BLaER1 (cell line): ENCODE measurements around the gene SPSB4.

Source experiments
- H3K27ac ChIP-seq: shearing (Covaris generic); formaldehyde crosslinking; 2 replicates; pipeline ENCODE4 v1.8.1; 2022
- H3K27me3 ChIP-seq: shearing (Covaris generic); formaldehyde crosslinking; 2 replicates; pipeline ENCODE4 v1.8.1; 2022
- H3K36me3 ChIP-seq: shearing (Covaris generic); formaldehyde crosslinking; 2 replicates; pipeline ENCODE4 v1.8.1; 2022
- H3K4me1 ChIP-seq: shearing (Covaris generic); formaldehyde crosslinking; 2 replicates; pipeline ENCODE4 v1.8.1; 2022
- H3K4me2 ChIP-seq: shearing (Covaris generic); formaldehyde crosslinking; 2 replicates; pipeline ENCODE4 v1.8.1; 2022
- H3K4me3 ChIP-seq: shearing (Covaris generic); formaldehyde crosslinking; 2 replicates; pipeline ENCODE4 v1.8.1; 2022
- H3K9ac ChIP-seq: shearing (Covaris generic); formaldehyde crosslinking; 2 replicates; pipeline ENCODE4 v1.8.1; 2022
- H3K9me3 ChIP-seq: shearing (Covaris generic); formaldehyde crosslinking; 2 replicates; pipeline ENCODE4 v1.8.1; 2022
- H4K20me1 ChIP-seq: shearing (Covaris generic); formaldehyde crosslinking; 2 replicates; pipeline ENCODE4 v1.8.1; 2022
- Cebpa-rat ChIP-seq: shearing (Covaris generic); IDR thresholded peaks from 2 replicates; pipeline ENCODE4 v1.8.1; 2022

Gene SPSB4

DNA sequence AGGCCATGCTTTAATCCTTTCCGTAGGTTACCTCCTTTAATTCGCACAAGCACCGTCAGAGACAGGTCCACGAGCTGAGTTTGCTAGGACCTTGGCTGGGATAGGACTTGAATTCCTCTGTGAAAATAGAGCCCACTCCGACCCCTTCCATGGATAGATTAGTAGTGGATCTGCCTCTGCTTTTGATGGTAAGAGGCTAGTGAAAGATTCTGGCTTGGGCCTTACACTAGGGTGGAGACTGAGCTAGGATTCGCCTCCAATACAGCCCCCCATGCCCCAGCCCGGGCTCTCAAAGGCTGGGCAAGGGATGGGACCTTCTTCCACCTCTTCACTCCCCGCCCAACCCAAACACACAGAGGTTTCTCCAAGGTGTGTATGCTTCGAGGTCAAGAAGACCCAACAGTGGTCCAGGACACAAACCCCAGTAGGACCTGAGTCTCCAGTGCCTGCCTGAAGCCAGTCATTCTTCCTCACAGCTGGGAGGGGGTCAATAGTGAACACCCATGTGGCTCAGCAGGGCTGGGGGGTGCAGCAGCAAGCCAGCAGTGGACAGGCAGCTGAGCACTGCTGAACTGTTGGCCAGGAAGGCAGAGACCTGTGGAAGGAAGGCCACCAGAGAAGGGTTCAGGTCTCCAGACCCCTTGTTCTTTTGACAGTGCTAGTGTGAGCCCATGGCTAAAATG lies 75.7 kb downstream of the SPSB4 start:
- no peaks in the 10 kb centered on the region for H3K4me1 ChIP-seq
- H3K4me2 ChIP-seq, result no peak overlapping the region
- H3K27ac ChIP-seq, result no peak overlapping the region
- H4K20me1 ChIP-seq, result no peaks in the 10 kb centered on the region
- no peak overlapping the region for H3K4me3 ChIP-seq
- no peaks in the 10 kb centered on the region for H3K27me3 ChIP-seq
- no peak overlapping the region for H3K9ac ChIP-seq
- TF ChIP-seq Cebpa-rat, result no peak
- no peaks in the 10 kb centered on the region for H3K36me3 ChIP-seq
- H3K9me3 ChIP-seq, result no peaks in the 10 kb centered on the region

DNA sequence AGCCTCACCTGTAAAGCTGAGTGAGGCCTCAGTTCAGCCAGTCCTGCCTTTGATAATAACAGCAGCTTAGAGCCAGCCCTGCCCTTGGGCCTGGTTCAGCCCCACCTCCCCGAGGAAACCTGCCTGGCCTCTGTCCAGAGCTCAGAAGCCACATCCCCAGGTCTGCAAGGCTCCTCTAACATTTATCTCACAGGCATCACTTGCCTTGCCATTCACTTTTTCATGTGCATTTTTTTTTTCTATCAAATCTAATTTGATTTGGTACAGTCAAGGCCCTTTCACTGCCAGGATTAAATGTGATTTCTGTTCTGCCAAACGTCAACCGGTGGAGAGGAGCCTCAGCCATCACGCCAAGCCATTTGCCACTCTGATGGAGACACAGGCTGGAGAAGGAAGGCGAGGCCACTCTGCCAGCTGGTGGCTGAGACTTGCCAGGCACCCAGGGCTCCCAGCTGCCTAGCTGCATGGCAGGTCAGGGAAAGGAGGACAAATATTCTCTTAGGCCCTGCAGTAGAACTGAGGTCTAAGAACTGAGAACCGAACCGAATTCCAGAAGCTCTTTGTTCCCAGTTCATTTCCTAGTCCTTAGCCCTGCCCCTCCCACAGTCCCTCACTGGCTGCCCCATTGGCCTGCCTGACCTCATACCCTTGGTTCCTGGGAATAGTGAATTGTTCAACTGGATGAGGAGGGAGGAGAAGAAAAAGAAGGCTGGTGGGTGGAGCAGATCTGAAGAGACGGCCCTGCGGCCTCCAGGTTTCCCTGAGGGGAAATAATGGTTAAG lies 76.4 kb downstream of the SPSB4 start:
- H3K27ac ChIP-seq, result no peak overlapping the region
- H3K4me3 ChIP-seq, result no peak overlapping the region
- H3K9me3 ChIP-seq, result no peaks in the 10 kb centered on the region
- no peaks in the 10 kb centered on the region for H4K20me1 ChIP-seq
- H3K9ac ChIP-seq, result no peak overlapping the region
- no peaks in the 10 kb centered on the region for H3K27me3 ChIP-seq
- no peaks in the 10 kb centered on the region for H3K36me3 ChIP-seq
- no peak for TF ChIP-seq Cebpa-rat
- H3K4me2 ChIP-seq, result no peak overlapping the region
- no peaks in the 10 kb centered on the region for H3K4me1 ChIP-seq

DNA sequence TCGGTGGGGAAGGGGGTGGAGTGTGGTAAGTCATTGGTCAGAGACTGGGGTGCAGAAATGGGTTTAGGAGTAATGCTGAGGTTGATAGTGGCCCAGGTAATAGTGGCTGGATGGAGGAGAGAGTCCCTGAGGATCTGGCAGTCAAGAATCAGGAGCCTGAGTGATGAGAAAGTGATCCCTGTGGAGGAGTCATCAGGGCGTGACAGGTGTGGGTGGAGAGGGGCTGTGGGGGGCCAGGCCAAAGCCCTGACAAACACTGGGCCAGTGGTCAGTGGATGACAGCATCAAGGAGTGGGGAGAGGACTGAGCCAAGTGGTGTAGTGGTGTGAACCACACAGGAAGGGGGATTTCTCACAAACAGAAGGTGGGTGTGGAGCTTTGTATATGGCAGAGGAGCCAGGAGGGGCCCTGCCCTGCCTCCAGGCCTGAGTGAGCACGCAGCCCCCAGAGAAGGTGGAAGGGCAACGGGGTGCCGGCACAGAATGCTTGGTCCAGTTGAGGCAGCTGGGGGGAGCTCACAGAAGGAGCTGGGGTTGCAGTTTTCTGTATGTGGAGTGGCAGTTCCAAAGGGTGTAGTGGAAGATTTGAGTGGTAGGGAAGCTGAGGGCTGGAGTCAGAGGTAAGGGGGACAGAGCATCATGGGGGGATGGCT lies 77.1 kb downstream of the SPSB4 start:
- H3K27me3 ChIP-seq, result no peaks in the 10 kb centered on the region
- TF ChIP-seq Cebpa-rat, result no peak
- no peak overlapping the region for H3K4me2 ChIP-seq

DNA sequence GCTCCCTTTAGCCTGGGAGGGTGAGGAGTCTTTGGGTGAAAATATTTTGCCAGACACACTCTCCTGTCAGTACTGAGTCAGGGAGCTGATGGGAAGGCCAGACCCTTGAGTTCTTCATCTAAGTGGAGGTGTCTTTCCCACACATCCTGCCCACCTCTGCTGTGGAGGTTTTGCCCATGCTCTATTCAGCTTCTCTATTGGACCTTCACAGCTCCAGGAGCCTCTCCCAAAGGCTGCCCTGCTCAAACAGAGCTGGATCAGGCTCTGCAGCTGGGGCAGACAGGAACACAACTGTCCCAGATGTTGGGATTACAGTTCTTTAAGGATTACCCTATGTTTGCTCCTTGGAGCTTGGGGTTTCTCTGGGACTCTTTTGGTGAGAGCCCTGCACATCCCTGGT lies 77.9 kb downstream of the SPSB4 start:
- no peaks in the 10 kb centered on the region for H3K9me3 ChIP-seq
- H4K20me1 ChIP-seq, result no peaks in the 10 kb centered on the region
- H3K36me3 ChIP-seq, result no peaks in the 10 kb centered on the region
- TF ChIP-seq Cebpa-rat, result no peak
- no peaks in the 10 kb centered on the region for H3K4me1 ChIP-seq
- no peak overlapping the region for H3K27ac ChIP-seq
- H3K27me3 ChIP-seq, result no peaks in the 10 kb centered on the region
- H3K9ac ChIP-seq, result no peak overlapping the region
- no peak overlapping the region for H3K4me2 ChIP-seq
- H3K4me3 ChIP-seq, result no peak overlapping the region

More for the DNA sequence above, 77.1 kb downstream of the SPSB4 start:
- Histone ChIP-seq H3K27ac (no peak overlapping the region), H3K4me3 (no peak overlapping the region), H3K9me3 (no peaks in the 10 kb centered on the region), H3K36me3 (no peaks in the 10 kb centered on the region), H3K4me1 (no peaks in the 10 kb centered on the region), H4K20me1 (no peaks in the 10 kb centered on the region), H3K9ac (no peak overlapping the region)

DNA sequence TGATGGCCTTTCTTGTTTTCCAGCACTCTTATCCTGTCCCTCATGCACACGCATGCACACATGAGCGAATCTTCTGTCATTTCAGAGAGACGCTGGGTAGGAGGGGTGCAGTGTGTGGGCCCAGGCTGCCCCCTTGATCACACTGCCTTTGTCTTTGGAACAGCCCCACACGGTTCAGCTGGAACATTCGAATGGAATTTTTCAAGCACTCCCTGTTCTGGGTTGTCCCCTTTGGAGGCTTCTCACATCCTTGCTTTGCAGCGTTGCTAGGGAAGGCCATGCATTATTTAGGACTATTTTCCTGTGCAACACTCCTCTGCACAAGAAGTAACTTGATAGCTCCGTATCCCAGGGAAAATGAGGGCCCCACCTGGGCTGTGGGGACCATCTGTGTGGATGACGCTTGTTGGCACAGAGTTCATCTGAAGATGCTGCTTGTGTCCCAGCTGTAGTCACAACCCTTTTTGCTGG lies 78.4 kb downstream of the SPSB4 start:
- Histone ChIP-seq H3K36me3 (no peaks in the 10 kb centered on the region), H3K9ac (no peak overlapping the region), H3K27ac (no peak overlapping the region), H4K20me1 (no peaks in the 10 kb centered on the region), H3K27me3 (no peaks in the 10 kb centered on the region), H3K4me2 (no peak overlapping the region), H3K4me1 (no peaks in the 10 kb centered on the region), H3K9me3 (no peaks in the 10 kb centered on the region), H3K4me3 (no peak overlapping the region)
- TF ChIP-seq Cebpa-rat, result no peak

DNA sequence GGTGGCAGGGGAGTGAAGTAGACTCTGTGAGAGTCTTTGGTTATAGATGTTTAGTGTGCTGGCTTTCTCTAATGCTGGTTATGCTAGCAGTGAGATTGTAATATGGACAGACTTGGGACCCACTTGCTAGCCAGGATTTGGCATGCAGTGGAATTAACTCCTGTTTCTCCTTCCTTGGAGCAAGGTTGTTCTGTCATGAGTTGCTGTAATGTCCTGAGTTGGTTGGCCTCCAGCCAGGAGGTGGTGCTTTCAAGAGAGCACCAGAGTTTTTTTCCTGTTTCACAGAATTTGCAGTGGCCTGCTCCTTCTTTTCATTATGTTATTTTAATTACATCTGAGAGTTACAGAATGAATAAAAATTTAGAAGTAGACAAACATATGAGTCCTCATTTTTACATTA lies 92.4 kb downstream of the SPSB4 start:
- Histone ChIP-seq H3K36me3 (no peaks in the 10 kb centered on the region), H3K27me3 (no peaks in the 10 kb centered on the region), H3K27ac (no peak overlapping the region), H3K9ac (no peak overlapping the region), H3K9me3 (peaks cover 34% of the 10 kb centered on the region), H3K4me2 (no peak overlapping the region), H3K4me3 (no peak overlapping the region), H3K4me1 (no peaks in the 10 kb centered on the region), H4K20me1 (no peaks in the 10 kb centered on the region)
- TF ChIP-seq Cebpa-rat, result no peak

DNA sequence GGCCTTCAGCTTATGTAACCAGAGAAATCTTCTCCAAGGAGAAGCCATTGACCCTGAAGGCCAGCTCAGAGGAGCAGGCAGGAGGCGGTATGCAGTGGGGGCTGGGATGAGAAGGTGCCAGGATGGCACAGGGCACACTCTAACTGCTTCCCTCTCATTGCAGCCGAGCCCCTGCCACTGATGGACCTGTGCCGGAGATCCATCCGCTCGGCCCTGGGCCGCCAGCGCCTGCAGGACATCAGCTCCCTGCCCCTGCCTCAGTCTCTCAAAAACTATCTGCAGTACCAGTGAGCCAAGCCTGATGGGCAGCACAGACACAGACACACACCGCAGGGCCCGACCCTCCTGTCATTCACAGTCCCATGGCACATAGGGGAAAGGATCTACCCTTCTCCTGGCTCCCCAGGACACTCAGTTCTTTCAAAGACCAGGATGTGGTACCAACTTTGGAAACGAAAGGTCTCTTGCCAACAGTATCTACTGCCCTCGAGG lies 95.9 kb downstream of the SPSB4 start:
- Histone ChIP-seq H3K4me1 (no peaks in the 10 kb centered on the region), H4K20me1 (no peaks in the 10 kb centered on the region), H3K27ac (no peak overlapping the region), H3K4me3 (no peak overlapping the region), H3K27me3 (no peaks in the 10 kb centered on the region), H3K9ac (no peak overlapping the region), H3K9me3 (peaks cover 19% of the 10 kb centered on the region), H3K4me2 (no peak overlapping the region), H3K36me3 (no peaks in the 10 kb centered on the region)
- no peak for TF ChIP-seq Cebpa-rat

DNA sequence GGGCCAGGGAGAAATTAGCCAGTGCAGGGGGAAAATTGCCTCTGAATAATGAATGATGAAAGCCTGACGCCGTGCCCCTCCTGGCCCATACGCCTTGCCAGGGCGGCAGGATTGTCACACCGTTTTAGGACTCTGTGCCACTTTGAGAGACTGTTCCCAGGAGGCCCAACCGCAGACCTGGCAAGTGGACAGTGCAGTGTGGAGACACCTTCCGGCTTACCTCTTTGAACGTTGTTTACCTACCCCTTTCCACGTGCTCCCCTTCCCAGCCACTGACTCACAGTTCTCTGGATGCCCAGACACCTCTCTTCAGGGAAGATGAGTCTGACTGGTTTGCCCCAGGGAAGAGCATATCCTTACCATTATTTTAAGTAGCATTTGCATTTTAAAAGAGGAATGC lies 96.5 kb downstream of the SPSB4 start:
- H3K9ac ChIP-seq, result no peak overlapping the region
- H3K27ac ChIP-seq, result no peak overlapping the region
- H3K4me2 ChIP-seq, result no peak overlapping the region
- H3K27me3 ChIP-seq, result no peaks in the 10 kb centered on the region
- H3K36me3 ChIP-seq, result no peaks in the 10 kb centered on the region
- no peaks in the 10 kb centered on the region for H4K20me1 ChIP-seq
- H3K9me3 ChIP-seq, result peaks cover 13% of the 10 kb centered on the region
- H3K4me3 ChIP-seq, result no peak overlapping the region
- H3K4me1 ChIP-seq, result no peaks in the 10 kb centered on the region
- no peak for TF ChIP-seq Cebpa-rat

DNA sequence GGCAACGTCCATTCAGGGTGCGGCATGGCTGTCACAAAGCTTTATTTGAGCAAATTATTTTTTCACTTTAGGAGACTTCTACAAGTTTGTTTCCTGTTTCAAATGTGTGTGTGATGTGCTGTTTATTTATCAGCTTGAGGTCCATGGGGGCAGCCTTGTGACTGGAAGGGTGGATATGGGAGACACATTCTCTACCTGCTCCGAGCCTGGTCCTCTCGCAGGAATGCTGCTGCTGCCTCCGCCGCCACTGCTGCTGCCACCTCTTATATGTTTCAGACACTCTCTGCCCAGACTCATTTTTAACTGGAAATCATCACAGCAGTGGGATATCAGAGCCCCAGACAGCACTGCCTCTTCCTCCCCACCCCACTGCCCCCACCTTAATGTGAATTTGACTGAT lies 97.0 kb downstream of the SPSB4 start:
- Histone ChIP-seq H3K9me3 (peaks cover 7% of the 10 kb centered on the region), H3K36me3 (no peaks in the 10 kb centered on the region), H3K27me3 (no peaks in the 10 kb centered on the region), H3K9ac (no peak overlapping the region), H4K20me1 (no peaks in the 10 kb centered on the region), H3K4me1 (no peaks in the 10 kb centered on the region), H3K4me3 (no peak overlapping the region), H3K4me2 (no peak overlapping the region), H3K27ac (no peak overlapping the region)
- TF ChIP-seq Cebpa-rat, result no peak

DNA sequence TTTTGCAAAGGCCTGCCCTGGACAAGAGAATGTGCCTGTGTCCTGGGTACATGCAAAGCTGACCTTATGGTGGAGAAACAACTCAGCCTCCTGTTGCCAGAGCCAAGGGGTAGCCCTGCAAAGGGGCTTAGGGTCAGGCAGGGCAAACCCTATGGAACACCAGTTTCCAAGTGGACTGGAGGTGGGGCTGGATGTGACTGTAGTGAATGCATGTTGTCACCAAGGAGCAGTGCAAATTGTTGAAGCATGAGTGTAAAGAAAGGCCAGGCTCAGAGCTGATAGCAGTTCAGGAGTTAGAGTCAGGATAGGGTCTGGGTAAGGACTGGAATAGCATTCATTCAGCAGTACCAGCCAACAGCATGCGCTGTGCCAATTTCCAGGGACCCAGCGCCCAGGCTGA lies 97.6 kb downstream of the SPSB4 start:
- no peak for TF ChIP-seq Cebpa-rat
- Histone ChIP-seq H4K20me1 (no peaks in the 10 kb centered on the region), H3K4me3 (no peak overlapping the region), H3K27me3 (no peaks in the 10 kb centered on the region), H3K27ac (no peak overlapping the region), H3K4me1 (no peaks in the 10 kb centered on the region), H3K9me3 (0 out of 2 replicates have a peak, but pooled peaks cover 3% of the 10 kb centered on the region), H3K9ac (no peak overlapping the region), H3K36me3 (no peaks in the 10 kb centered on the region), H3K4me2 (no peak overlapping the region)
